Thyroid gland (tissue), 4 donors: ENCODE measurements around the gene ACE2. TPM values are rescaled to one million over a fixed set of nuclear protein-coding genes. Genes with fewer than 3 reads are reported as not detected.

Source experiments
- DNase-seq, 2 donors: peaks; one replicate each; pipeline ENCODE4 v3.0.0-alpha.2; 2019
- H3K27ac ChIP-seq, 3 donors: fragments of 200-600 bp; sonication (generic); 1 replicate in 2 of 3; 2 replicates in 1 of 3; pipeline ENCODE4 v1.5.1; 2016 to 2019; ENCODE audit warnings: mild to moderate bottlenecking in 1 of 3, moderate library complexity in 1 of 3
- H3K27me3 ChIP-seq: fragments of 200-600 bp; sonication (generic); one replicate; pipeline ENCODE4 v1.5.1; 2019
- H3K36me3 ChIP-seq, 2 donors: fragments of 200-600 bp; sonication (generic); one replicate each; pipeline ENCODE4 v1.5.1; 2016 to 2019
- H3K4me1 ChIP-seq, 2 donors: fragments of 200-600 bp; sonication (generic); one replicate each; pipeline ENCODE4 v1.5.1; 2017 to 2019
- H3K4me3 ChIP-seq, 3 donors: fragments of 200-600 bp; sonication (generic); replicated peaks in 1 of 3; 1 replicate in 2 of 3; 2 replicates in 1 of 3; pipeline ENCODE4 v1.5.1; 2016; ENCODE audit warnings: mild to moderate bottlenecking in 1 of 3
- H3K9me3 ChIP-seq: fragments of 200-600 bp; sonication (generic); one replicate; pipeline ENCODE4 v1.5.1; 2017
- CTCF ChIP-seq, 6 experiments: fragments of 200-600 bp in 3 of 6; fragments of 450-650 bp in 3 of 6; sonication (generic) in 3 of 6; IDR thresholded peaks; one replicate each; pipeline ENCODE4 v1.5.1; 2016 to 2019; ENCODE audit warnings: antibody characterized with exemption in 6 of 6, mild to moderate bottlenecking in 2 of 6, inconsistent platforms in 1 of 6, moderate library complexity in 1 of 6
- POLR2A ChIP-seq, 2 donors: fragments of 450-650 bp; IDR thresholded peaks; one replicate each; pipeline ENCODE4 v1.6.1; 2017; ENCODE audit warnings: antibody characterized with exemption in 2 of 2, mild to moderate bottlenecking in 2 of 2, moderate library complexity in 1 of 2
- WGBS, 2 donors: methylation state at CpG; one replicate each; pipeline ENCODE4 v1.1.5; 2017; 5-methylcytosine and 5-hydroxymethylcytosine counted together
- intact Hi-C: fragments of 100-400 bp; cut with DNase I; formaldehyde crosslinking; loops from one replicate; pipeline ENCODE4 v1.15.1; 2023
- total RNA-seq, 4 donors: library from RNA; depleted of rRNA; stranded (reverse); fragments of >200 nt; gene quantifications; one replicate each; pipeline ENCODE4 v1.2.3, GENCODE V29; 2016

The ACE2 gene
- total RNA-seq, 4 donors from 2014 or later, result 3.5 to 14.6 (median 10.1) TPM

- no peak for TF ChIP-seq POLR2A (IDR thresholded peaks at IDR 0.05)
- Histone ChIP-seq H3K27me3 (no peaks in the 10 kb centered on the region), H3K27ac (peak overlapping the region in 1 of 3 donors; percentile 41), H3K36me3 (no peaks in the 10 kb centered on the region), H3K4me3 (no peak overlapping the region), H3K9me3 (no peaks in the 10 kb centered on the region), H3K4me1 (no peaks in the 10 kb centered on the region)
- intact Hi-C loops, result no loop called here
- peak in 1 of 2 donors; percentile 6 for DNase-seq
- WGBS, 2 donors, result 23 to 35% methylated on average over 3 of the region's 3 CpGs
These were observed 1.2 kb upstream of the ACE2 start for GRCh38 chrX:15601932-15602331.

- no peak for TF ChIP-seq POLR2A (IDR thresholded peaks at IDR 0.05)
- TF ChIP-seq CTCF (IDR thresholded peaks at IDR 0.05), result no peak
These were observed 711 bp downstream of the ACE2 start for GRCh38 chrX:15600049-15600448.

GRCh38 chrX:15599461-15599860 lies 1.3 kb downstream of the ACE2 start:
- TF ChIP-seq CTCF (IDR thresholded peaks at IDR 0.05) (no peak), POLR2A (IDR thresholded peaks at IDR 0.05) (no peak)
- intact Hi-C loops, result no loop called here
- no peak for DNase-seq
- 79% methylated on average over 4 of the region's 4 CpGs for WGBS, 2 donors
- H3K27me3 ChIP-seq, result no peaks in the 10 kb centered on the region
- H3K27ac ChIP-seq, result no peak overlapping the region
- no peaks in the 10 kb centered on the region for H3K36me3 ChIP-seq
- H3K4me3 ChIP-seq, result no peak overlapping the region
- H3K9me3 ChIP-seq, result no peaks in the 10 kb centered on the region
- no peaks in the 10 kb centered on the region for H3K4me1 ChIP-seq

More at GRCh38 chrX:15600049-15600448, 711 bp downstream of the ACE2 start:
- H3K36me3 ChIP-seq, result no peaks in the 10 kb centered on the region
- no peak overlapping the region for H3K27ac ChIP-seq
- H3K9me3 ChIP-seq, result no peaks in the 10 kb centered on the region
- H3K4me1 ChIP-seq, result no peaks in the 10 kb centered on the region
- no peak for DNase-seq
- H3K4me3 ChIP-seq, result no peak overlapping the region
- intact Hi-C loops, result no loop called here
- H3K27me3 ChIP-seq, result no peaks in the 10 kb centered on the region

GRCh38 chrX:15598026-15598425 lies 2.7 kb downstream of the ACE2 start:
- intact Hi-C loops, result no loop called here
- Histone ChIP-seq H3K4me3 (no peak overlapping the region), H3K9me3 (no peaks in the 10 kb centered on the region), H3K27ac (no peak overlapping the region), H3K4me1 (no peaks in the 10 kb centered on the region), H3K27me3 (no peaks in the 10 kb centered on the region), H3K36me3 (no peaks in the 10 kb centered on the region)
- DNase-seq, result no peak
- WGBS, 2 donors, result 87 to 92% methylated on average over 3 of the region's 3 CpGs
- TF ChIP-seq CTCF (IDR thresholded peaks at IDR 0.05), result no peak
- TF ChIP-seq POLR2A (IDR thresholded peaks at IDR 0.05), result no peak

- intact Hi-C loops, result no loop called here
- no peaks in the 10 kb centered on the region for H3K36me3 ChIP-seq
- no peaks in the 10 kb centered on the region for H3K4me1 ChIP-seq
- no peaks in the 10 kb centered on the region for H3K27me3 ChIP-seq
- H3K27ac ChIP-seq, result no peak overlapping the region
- H3K4me3 ChIP-seq, result no peak overlapping the region
- no peak for DNase-seq
- no peaks in the 10 kb centered on the region for H3K9me3 ChIP-seq
- 50 to 81% methylated on average over 2 of the region's 2 CpGs for WGBS, 2 donors
- TF ChIP-seq POLR2A (IDR thresholded peaks at IDR 0.05) (no peak), CTCF (IDR thresholded peaks at IDR 0.05) (no peak)
These were observed 6.4 kb downstream of the ACE2 start for GRCh38 chrX:15594371-15594770.
